ENCODE data around the gene ZNF304.

Gene ZNF304

GRCh38 chr19:57350877-57351805, at the start of gene ZNF304:
TSS of gene ZNF304 (plus strand) at chr19:57351271. CDS start at chr19:57351665, 394 bp downstream.
- peak; percentile 89 to 94 for DNase-seq

- peak in 1 of 2 experiments; percentile 54 for DNase-seq
Measured at GRCh38 chr19:57302020-57302465, 49.0 kb upstream of the ZNF304 start.

- DNase-seq, result no peak
Measured at GRCh38 chr19:57302727-57303401, 48.2 kb upstream of the ZNF304 start.

- no peak for DNase-seq
Measured at GRCh38 chr19:57305056-57305455, 46.0 kb upstream of the ZNF304 start.

- no peak for DNase-seq
Measured at GRCh38 chr19:57308514-57308913, 42.6 kb upstream of the ZNF304 start.

- no peak for DNase-seq
Measured at GRCh38 chr19:57310792-57311191, 40.3 kb upstream of the ZNF304 start.

- no peak for DNase-seq
Measured at GRCh38 chr19:57314146-57314545, 36.9 kb upstream of the ZNF304 start.

GRCh38 chr19:57317503-57317902, 33.6 kb upstream of the ZNF304 start:
- no peak for DNase-seq

- DNase-seq, result no peak
Measured at GRCh38 chr19:57319869-57320179, 31.2 kb upstream of the ZNF304 start.

- peak; percentile 95 to 96 for DNase-seq
Measured at GRCh38 chr19:57320180-57321084, 30.6 kb upstream of the ZNF304 start, which contains the start of gene ZNF543. TSS of gene ZNF543 (plus strand) at chr19:57320472. CDS start at chr19:57320854, 382 bp downstream.

- no peak for DNase-seq
Measured at GRCh38 chr19:57321116-57321515, 30.0 kb upstream of the ZNF304 start.

- DNase-seq, result no peak
Measured at GRCh38 chr19:57321751-57322150, 29.3 kb upstream of the ZNF304 start.

- DNase-seq, result no peak
Measured at GRCh38 chr19:57324992-57325391, 26.1 kb upstream of the ZNF304 start.

- DNase-seq, result no peak
Measured at GRCh38 chr19:57327993-57328392, 23.1 kb upstream of the ZNF304 start.

GRCh38 chr19:57334191-57334590, 16.9 kb upstream of the ZNF304 start:
- DNase-seq, result no peak

- no peak for DNase-seq
Measured at GRCh38 chr19:57338877-57339276, 12.2 kb upstream of the ZNF304 start.

GRCh38 chr19:57342582-57342981, 8.5 kb upstream of the ZNF304 start:
- DNase-seq, result no peak

GRCh38 chr19:57348136-57348535, 2.9 kb upstream of the ZNF304 start:
- DNase-seq, result no peak

GRCh38 chr19:57351867-57352266, 796 bp downstream of the ZNF304 start:
- DNase-seq, result no peak

- DNase-seq, result no peak
Measured at GRCh38 chr19:57355916-57356315, 4.8 kb downstream of the ZNF304 start.

GRCh38 chr19:57357406-57357805, 6.3 kb downstream of the ZNF304 start:
- no peak for DNase-seq

- no peak for DNase-seq
Measured at GRCh38 chr19:57359300-57359699, 8.2 kb downstream of the ZNF304 start.

GRCh38 chr19:57362419-57362818, 11.3 kb downstream of the ZNF304 start:
- no peak for DNase-seq

Data from NCI-H524 (cell line).